ENCODE results near the gene EXO5. TPM values are rescaled to one million over a fixed set of nuclear protein-coding genes. Genes with fewer than 3 reads are reported as not detected.

The EXO5 gene
- total and polyA plus RNA-seq, 2 of the 13 experiments (the other 11 are each of a cell fraction or from before 2014, with no cell fraction given): 9.9 to 20.5 TPM

- H3K9ac ChIP-seq (ENCODE audit: insufficient read depth, low read depth, low read length): peak within 1 kb of the TSS; percentile 83
- H3K27me3 ChIP-seq (ENCODE audit: control insufficient read depth in 1 of 2, insufficient read depth in 2 of 2, low read length in 2 of 2): no peaks in the 10 kb centered on the region; a peak in 1 of 5 replicates
- BruUV-seq (replicated peaks): TSS peak; percentile 67
- ChIA-PET POLR2A (interaction anchor here (0.6 to 2.7 kb wide), 13 partner anchors 10 to 448 kb away, joined by 3 to 27 read pairs (median 4); partner anchors contain the start of genes CTPS1, EXO5, NFYC and ZFP69B), CTCF (ENCODE audit: low intra/inter-chr PET ratio, low total read pairs) (no interaction called here)
- in situ Hi-C loops (cut with HindIII; ENCODE audit: extremely low pct_ligation_motif_present, low pct_unique_long_range_greater_than_20kb) (no loop called here), intact Hi-C loops (cut with micrococcal nuclease; ENCODE audit: unreplicated experiment) (no loop called here)
- no peaks in the 10 kb centered on the region for H3K36me3 ChIP-seq (replicated peaks in 1 of 2; ENCODE audit: control insufficient read depth in 1 of 2, insufficient read depth in 2 of 2, low read length in 2 of 2)
- ATAC-seq (peak; percentile 95), DNase-seq (ENCODE audit: low spot score) (peak; percentile 96), FAIRE-seq (peak; percentile 94)
- peaks cover 46% of the 10 kb centered on the region for H3K4me1 ChIP-seq (ENCODE audit: insufficient read depth, low read length)
- H3K27ac ChIP-seq (ENCODE audit: extremely low read length, insufficient read depth, low read length): peak within 1 kb of the TSS; percentile 82
- peak within 1 kb of the TSS; percentile 78 to 94 (median 85) for H3K4me3 ChIP-seq (replicated peaks in 1 of 3; ENCODE audit: insufficient read depth in 1 of 3, low read depth in 2 of 3, low read length in 3 of 3)
- H3K9me3 ChIP-seq (ENCODE audit: low read length): no peaks in the 10 kb centered on the region
- WGBS (ENCODE audit: low lambda C conversion rate): under 1% methylated on average over 35 of the region's 35 CpGs
- peak within 1 kb of the TSS; percentile 96 for H2AFZ ChIP-seq (ENCODE audit: low read length)
- H3K79me2 ChIP-seq (ENCODE audit: insufficient read depth, low read length): peaks cover 13% of the 10 kb centered on the region
- H4K20me1 ChIP-seq (ENCODE audit: insufficient read depth, low read length): no peaks in the 10 kb centered on the region
- peak within 1 kb of the TSS; percentile 91 for H3K4me2 ChIP-seq (ENCODE audit: low read depth, low read length)
- TF ChIP-seq ZNF407 (CRISPR knock-in tag; IDR thresholded peaks at IDR 0.05; ENCODE audit: not compliant biosample characterization) (no peak), ZNF549 (CRISPR knock-in tag; IDR thresholded peaks at IDR 0.05) (no peak), ZNF775 (CRISPR knock-in tag; IDR thresholded peaks at IDR 0.05; ENCODE audit: borderline replicate concordance) (no peak), TAF15 (IDR thresholded peaks at IDR 0.05; ENCODE audit: low read depth, low read length, poor library complexity, severe bottlenecking) (no peak), BRF2 (CRISPR knock-in tag; IDR thresholded peaks at IDR 0.05) (no peak), IRF2 (CRISPR knock-in tag; IDR thresholded peaks at IDR 0.05) (peak; percentile 80), ZNF414 (CRISPR knock-in tag; IDR thresholded peaks at IDR 0.05) (peak; percentile 81; the same call in 1 of the 2 replicates)
- TF ChIP-seq, protein P1, sequence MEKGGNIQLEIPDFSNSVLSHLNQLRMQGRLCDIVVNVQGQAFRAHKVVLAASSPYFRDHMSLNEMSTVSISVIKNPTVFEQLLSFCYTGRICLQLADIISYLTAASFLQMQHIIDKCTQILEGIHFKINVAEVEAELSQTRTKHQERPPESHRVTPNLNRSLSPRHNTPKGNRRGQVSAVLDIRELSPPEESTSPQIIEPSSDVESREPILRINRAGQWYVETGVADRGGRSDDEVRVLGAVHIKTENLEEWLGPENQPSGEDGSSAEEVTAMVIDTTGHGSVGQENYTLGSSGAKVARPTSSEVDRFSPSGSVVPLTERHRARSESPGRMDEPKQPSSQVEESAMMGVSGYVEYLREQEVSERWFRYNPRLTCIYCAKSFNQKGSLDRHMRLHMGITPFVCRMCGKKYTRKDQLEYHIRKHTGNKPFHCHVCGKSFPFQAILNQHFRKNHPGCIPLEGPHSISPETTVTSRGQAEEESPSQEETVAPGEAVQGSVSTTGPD (CRISPR knock-in tag; IDR thresholded peaks at IDR 0.05): no peak
These were observed 23.0 kb downstream of the EXO5 start, which contains the start of gene ZNF684 for GRCh38 chr1:40531381-40532061. ZNF684 (plus strand) TSS chr1:40531637; CDS start chr1:40533167, 1,530 bp downstream.
